Measurements from ENCODE around the gene PILRA.
A peak's percentile ranks its signal among the peaks of the same experiment; 100 is the strongest.
"Not testable (repeated sequence)": the region's sequence is repeated elsewhere in the genome, so short reads cannot be mapped to it uniquely, and the experiment has no call there.

Gene PILRA

GRCh38 chr7:100437150-100438100 lies 64.1 kb downstream of the PILRA start:
- DNase-seq: no peak

- no peak for DNase-seq
Measured at GRCh38 chr7:100438172-100438571, 64.9 kb downstream of the PILRA start.

- DNase-seq: not testable (repeated sequence)
Measured at GRCh38 chr7:100438731-100439130, 65.4 kb downstream of the PILRA start.

DNA sequence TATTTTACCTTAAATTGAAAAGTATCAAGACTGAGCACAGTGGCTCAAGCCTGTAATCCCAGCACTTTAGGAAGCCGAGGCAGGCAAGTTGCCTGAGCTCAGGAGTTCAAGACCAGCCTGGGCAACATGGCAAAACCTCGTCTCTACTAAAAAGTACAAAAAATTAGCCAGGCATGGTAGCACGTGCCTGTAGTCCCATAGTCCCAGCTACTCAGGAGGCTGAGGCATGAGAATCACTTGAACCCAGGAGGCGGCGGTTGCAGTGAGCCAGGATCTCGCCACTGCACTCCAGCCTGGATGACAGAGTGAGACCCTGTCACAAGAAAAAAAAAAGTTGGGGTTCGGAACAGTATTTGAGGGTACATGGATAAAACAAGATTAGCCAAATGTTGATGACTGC lies 66.0 kb downstream of the PILRA start:
- DNase-seq: not testable (repeated sequence)

DNA sequence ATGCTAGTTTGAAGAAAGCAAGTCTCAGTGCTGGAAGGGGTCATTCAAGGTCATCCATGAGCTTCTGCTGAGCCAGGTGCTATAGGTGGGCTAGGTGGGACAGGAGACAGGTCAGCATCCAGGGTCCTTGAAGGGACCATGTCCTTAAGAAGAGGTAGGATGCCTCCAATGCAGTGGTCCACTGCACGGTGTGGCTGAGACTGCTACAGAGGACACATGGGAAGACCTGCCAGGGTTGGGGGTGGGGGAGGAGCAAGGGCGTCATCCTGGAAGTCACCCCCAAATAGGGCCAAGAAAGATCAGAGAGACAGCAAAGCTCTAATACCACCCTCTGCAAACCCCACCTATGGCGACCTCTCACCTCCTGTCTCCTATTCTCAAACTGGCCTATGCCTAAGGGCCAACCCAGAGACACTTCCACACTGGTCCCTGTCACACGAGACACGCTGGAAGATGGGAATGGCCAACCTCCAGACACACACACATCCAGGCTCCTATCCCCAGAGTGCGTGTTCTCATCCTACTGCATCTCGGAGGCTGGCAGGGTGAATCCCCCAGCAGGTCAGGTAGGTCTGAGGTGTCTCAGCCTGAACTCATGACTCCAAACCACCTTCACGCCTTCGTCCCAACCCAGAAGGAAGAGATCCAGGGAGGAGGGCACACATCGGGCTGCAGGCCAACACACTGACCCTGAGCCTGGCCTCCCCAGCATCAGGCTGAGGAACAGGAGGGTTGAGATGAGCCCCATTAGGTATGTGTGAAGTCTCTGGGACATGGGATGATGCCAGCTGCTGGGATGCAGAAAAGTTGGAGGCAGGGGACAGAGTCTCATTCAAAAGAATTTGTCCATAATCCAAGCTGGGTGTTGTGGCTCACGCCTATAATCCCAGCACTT lies 68.6 kb downstream of the PILRA start:
- no peak for DNase-seq

DNA sequence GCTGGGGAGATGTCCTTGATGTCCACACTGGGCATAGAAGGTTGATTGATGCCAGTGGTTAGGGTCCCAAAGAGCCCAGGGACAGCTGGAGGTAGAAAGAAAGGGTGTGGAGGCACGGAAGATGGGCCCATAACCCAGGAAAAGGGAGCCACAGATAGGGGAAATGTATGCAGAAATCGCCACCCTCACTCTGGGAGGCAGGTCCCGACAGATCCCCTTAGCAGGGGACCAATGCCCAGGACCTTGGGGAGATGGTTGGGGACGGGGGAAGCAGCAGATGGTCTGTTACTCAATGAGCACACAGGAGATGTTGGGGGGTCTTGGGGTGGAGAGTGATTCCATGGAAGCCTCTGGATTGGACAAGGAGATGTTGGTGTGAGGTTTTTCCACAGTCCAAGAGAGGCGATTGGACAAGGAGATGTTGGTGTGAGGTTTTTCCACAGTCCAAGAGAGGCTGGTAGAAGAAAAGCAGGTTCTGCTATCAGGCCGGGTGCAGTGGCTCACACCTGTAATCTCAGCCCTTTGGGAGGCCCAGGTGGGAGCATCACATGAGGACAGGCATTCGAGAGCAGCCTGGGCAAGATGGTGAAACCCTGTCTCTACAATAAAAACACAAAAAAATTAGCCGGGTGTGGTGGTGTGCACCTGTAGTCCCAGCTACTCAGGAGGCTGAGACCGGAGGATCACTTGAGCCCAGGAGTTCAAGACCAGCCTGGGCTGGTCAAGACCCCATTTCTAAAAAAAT lies 70.0 kb downstream of the PILRA start:
- no peak for DNase-seq

DNA sequence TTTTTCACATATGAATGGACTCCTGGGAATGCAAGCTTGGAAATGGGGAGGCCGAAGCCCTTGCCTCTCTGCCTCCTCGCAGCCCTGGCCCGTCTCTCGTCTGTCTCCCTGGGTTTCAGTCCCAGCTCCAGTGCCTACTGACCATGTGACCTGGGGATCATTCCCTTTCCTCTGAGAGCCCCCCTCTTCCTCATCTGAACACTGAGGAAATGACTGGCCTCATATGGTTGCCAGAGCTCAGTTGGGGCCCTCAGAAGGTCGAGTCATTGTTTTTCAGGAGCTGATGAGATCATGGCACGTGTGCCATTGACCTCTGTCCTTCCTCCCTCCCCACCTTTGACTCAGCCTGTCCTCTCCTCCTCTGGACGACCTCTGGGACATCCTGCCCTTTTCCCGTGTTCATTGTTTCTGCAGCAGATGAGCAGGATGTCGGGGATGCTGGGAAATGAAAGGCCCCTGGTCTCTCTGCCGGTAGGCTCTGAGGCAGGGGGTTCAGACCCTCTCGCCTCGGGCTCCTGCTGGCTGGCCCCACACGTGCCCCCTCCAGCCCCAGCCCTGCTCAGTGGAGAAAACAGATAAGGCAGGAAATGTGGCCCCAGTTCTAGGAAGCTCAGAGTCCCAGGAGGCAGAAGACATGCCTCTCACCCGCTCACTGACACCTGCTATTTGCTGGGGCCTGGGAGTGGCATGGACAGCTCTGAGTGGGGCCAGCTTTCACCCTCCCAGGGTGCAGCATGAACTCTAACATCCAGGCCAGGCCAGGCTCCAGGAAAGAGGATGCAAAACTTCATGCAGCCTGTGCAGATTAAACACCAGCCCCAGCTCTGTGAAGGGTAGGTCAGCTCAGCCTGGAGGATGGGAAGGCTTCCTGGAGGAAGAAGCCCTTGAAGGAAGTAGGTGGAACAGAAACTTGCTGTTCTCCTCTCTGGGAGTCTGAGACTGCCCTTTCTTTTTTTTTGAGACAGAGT lies 71.3 kb downstream of the PILRA start:
- peak; percentile 89 for DNase-seq

DNA sequence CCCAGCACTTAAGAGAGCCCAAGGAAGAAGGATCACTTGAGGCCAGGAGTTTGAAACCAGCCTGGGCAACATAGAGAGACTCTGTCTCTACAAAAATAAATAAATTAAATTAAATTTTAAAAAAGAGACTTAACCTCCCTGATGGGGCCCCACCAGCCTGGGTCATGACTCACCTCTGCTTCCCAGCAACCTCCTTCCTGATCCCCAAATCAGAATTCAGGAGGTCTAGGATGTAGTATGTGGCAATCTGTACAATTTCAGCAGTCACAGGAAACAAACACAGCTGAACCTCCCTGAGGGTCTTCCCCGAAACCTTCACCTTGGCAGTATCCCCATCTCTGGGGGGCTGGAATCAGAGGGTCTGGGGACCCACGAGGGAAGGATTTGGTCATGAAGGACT lies 72.8 kb downstream of the PILRA start:
- no peak for DNase-seq

- DNase-seq: not testable (repeated sequence)
Measured at GRCh38 chr7:100447363-100447762, 74.1 kb downstream of the PILRA start.

GRCh38 chr7:100449190-100449795 lies 76.0 kb downstream of the PILRA start:
- DNase-seq: no peak

Data from GF-D8 (cell line).